IMR-90 (cell line): Measurements from ENCODE around the gene CCDC88B. TPM values are rescaled to one million over a fixed set of nuclear protein-coding genes. Genes with fewer than 3 reads are reported as not detected.

ENCODE experiments used
- ATAC-seq: fragments of 200-7000 bp; cut with Tn5 transposase; 2 replicates; pipeline ENCODE4 v1.9.1; 2020; ENCODE audit warnings: low read depth, mild to moderate bottlenecking, moderate library complexity
- BruUV-seq: library from RNA; stranded (reverse); fragments of 400-500 nt; replicated peaks from 2 replicates; lab custom pipeline; 2021; lab: Mats Ljungman, UMichigan
- CTCF ChIA-PET: fragments of 300-600 bp; formaldehyde crosslinking; extraction: SDS; loops from one replicate; lab custom pipeline; 2021; ENCODE audit warnings: antibody characterized with exemption; lab: Yijun Ruan, JAX
- POLR2A ChIA-PET: fragments of 300-600 bp; sonication (Branson Sonifier 250); formaldehyde crosslinking; loops from one replicate; lab custom pipeline; 2022; ENCODE audit warnings: antibody characterized with exemption; ENCODE audit not compliant: unreplicated experiment; lab: Charles Lee
- DNase-seq: peaks from one replicate; pipeline ENCODE4 v3.0.0; 2013
- H2AFZ ChIP-seq: replicated peaks from 2 replicates; pipeline ENCODE3; 2013; ENCODE audit warnings: low read length, mild to moderate bottlenecking; ENCODE audit not compliant: poor library complexity
- H2AK5ac ChIP-seq: 2 replicates; pipeline ENCODE4 v1.6.1; 2013; ENCODE audit warnings: low read depth, low read length, inconsistent platforms
- H2AK9ac ChIP-seq: replicated peaks from 2 replicates; pipeline ENCODE3; 2013; ENCODE audit warnings: mild to moderate bottlenecking, low read depth, low read length, moderate library complexity; ENCODE audit not compliant: poor library complexity
- H2BK120ac ChIP-seq: 2 replicates; pipeline ENCODE4 v1.6.1; 2013; ENCODE audit warnings: low read depth, low read length, inconsistent platforms
- H2BK15ac ChIP-seq: 3 replicates; pipeline ENCODE4 v1.6.1; 2013; ENCODE audit warnings: low read depth, low read length, inconsistent platforms
- H2BK20ac ChIP-seq: 2 replicates; pipeline ENCODE4 v1.6.1; 2013; ENCODE audit warnings: low read depth, mild to moderate bottlenecking, inconsistent platforms, low read length, moderate library complexity
- H2BK5ac ChIP-seq: 2 replicates; pipeline ENCODE4 v1.6.1; 2013; ENCODE audit warnings: mild to moderate bottlenecking, low read depth, low read length, inconsistent platforms; ENCODE audit not compliant: poor library complexity, severe bottlenecking
- H3K14ac ChIP-seq: replicated peaks from 2 replicates; pipeline ENCODE4 v1.6.1; 2013; ENCODE audit warnings: low read depth, low read length, inconsistent platforms
- H3K18ac ChIP-seq: 2 replicates; pipeline ENCODE4 v1.6.1; 2013; ENCODE audit warnings: low read depth, low read length, control low read depth
- H3K23ac ChIP-seq: 2 replicates; pipeline ENCODE4 v1.6.1; 2013; ENCODE audit warnings: low read depth, low read length, inconsistent platforms
- H3K27ac ChIP-seq: 2 replicates; pipeline ENCODE4 v1.5.1; 2013; ENCODE audit warnings: mild to moderate bottlenecking, control low read depth, low read length; ENCODE audit not compliant: insufficient read depth
- H3K27me3 ChIP-seq: 2 replicates; pipeline ENCODE4 v1.6.1; 2013; ENCODE audit warnings: low read length; ENCODE audit not compliant: control insufficient read depth, insufficient read depth
- H3K36me3 ChIP-seq: 2 replicates; pipeline ENCODE4 v1.6.1; 2013; ENCODE audit warnings: low read length, mixed read lengths; ENCODE audit not compliant: control insufficient read depth, insufficient read depth
- H3K4ac ChIP-seq: 2 replicates; pipeline ENCODE4 v1.6.1; 2013; ENCODE audit warnings: low read depth, low read length, inconsistent platforms
- H3K4me1 ChIP-seq: 2 replicates; pipeline ENCODE4 v1.6.1; 2013; ENCODE audit warnings: low read length, mixed read lengths; ENCODE audit not compliant: control insufficient read depth, insufficient read depth
- H3K4me2 ChIP-seq: 2 replicates; pipeline ENCODE4 v1.6.1; 2013; ENCODE audit warnings: low read depth, mild to moderate bottlenecking, control low read depth, low read length, moderate library complexity
- H3K4me3 ChIP-seq: 2 replicates; pipeline ENCODE4 v1.5.1; 2013; ENCODE audit warnings: low read depth, mild to moderate bottlenecking, control low read depth, low read length, moderate library complexity; ENCODE audit not compliant: insufficient read depth
- H3K56ac ChIP-seq: 2 replicates; pipeline ENCODE4 v1.6.1; 2013; ENCODE audit warnings: low read length, inconsistent platforms; ENCODE audit not compliant: insufficient read depth; ENCODE audit errors: extremely low read depth
- H3K79me1 ChIP-seq, 2 experiments: 2 replicates each; pipeline ENCODE4 v1.6.1; 2013; ENCODE audit warnings: low read length in 2 of 2, inconsistent platforms in 1 of 2, low read depth in 1 of 2
- H3K9ac ChIP-seq: 2 replicates; pipeline ENCODE4 v1.6.1; 2013; ENCODE audit warnings: low read depth, low read length, control low read depth
- H3K9me1 ChIP-seq: 2 replicates; pipeline ENCODE4 v1.6.1; 2013; ENCODE audit warnings: low read length, inconsistent platforms; ENCODE audit not compliant: insufficient read depth
- H3K9me3 ChIP-seq: 2 replicates; pipeline ENCODE4 v1.6.1; 2013; ENCODE audit warnings: low read length; ENCODE audit not compliant: control insufficient read depth, insufficient read depth
- H4K20me1 ChIP-seq: 2 replicates; pipeline ENCODE4 v1.6.1; 2013; ENCODE audit warnings: low read length, inconsistent platforms; ENCODE audit not compliant: insufficient read depth
- H4K5ac ChIP-seq: 2 replicates; pipeline ENCODE4 v1.6.1; 2013; ENCODE audit warnings: mild to moderate bottlenecking, low read depth, low read length, control low read depth
- H4K8ac ChIP-seq, 2 experiments: 2 replicates each; pipeline ENCODE4 v1.6.1; 2013; ENCODE audit warnings: low read depth in 2 of 2, low read length in 2 of 2, control low read depth in 1 of 2, inconsistent platforms in 1 of 2
- H4K91ac ChIP-seq: 2 replicates; pipeline ENCODE4 v1.6.1; 2013; ENCODE audit warnings: low read depth, low read length, inconsistent platforms; ENCODE audit not compliant: insufficient read depth
- MAZ ChIP-seq: IDR thresholded peaks from 2 replicates; pipeline ENCODE4 v1.6.1; 2012; ENCODE audit warnings: low read depth, mild to moderate bottlenecking, low read length, improper control_type of control experiment, moderate library complexity, borderline replicate concordance
- WGBS, 2 experiments: methylation state at CpG; one replicate each; pipeline versions ENCODE4 v1.1.5 to v1.1.7; 2013; ENCODE audit warnings: missing lambda C conversion rate in 2 of 2; ENCODE audit not compliant: insufficient read length in 1 of 2; ENCODE audit errors: extremely low coverage in 2 of 2; 5-methylcytosine and 5-hydroxymethylcytosine counted together
- dilution Hi-C: fragments of 300-500 bp; cut with HindIII; formaldehyde crosslinking; loops from one replicate; pipeline ENCODE4 v1.14.3; 2018; ENCODE audit warnings: low sequenced_read_pairs; ENCODE audit not compliant: unreplicated experiment
- in situ Hi-C: fragments of 300-500 bp; cut with MboI; formaldehyde crosslinking; loops from 3 replicates; pipeline ENCODE4 v1.14.3; 2019; ENCODE audit warnings: low sequenced_read_pairs, inconsistent platforms, mixed read lengths
- intact Hi-C: fragments of 100-400 bp; cut with micrococcal nuclease; formaldehyde crosslinking; loops from 2 replicates; pipeline ENCODE4 v1.10.0; 2022
- polyA plus RNA-seq, 3 experiments: library from polyadenylated mRNA; depleted of rRNA; stranded (reverse); fragments of >200 nt; gene quantifications; 2 replicates each; pipeline ENCODE4 v1.2.3, GENCODE V29; 2012; ENCODE audit warnings: low replicate concordance in 1 of 3
- total RNA-seq: library from RNA; depleted of rRNA; stranded (reverse); fragments of >200 nt; gene quantifications from 2 replicates; pipeline ENCODE4 v1.2.3, GENCODE V29; 2012

Gene CCDC88B
- total and polyA plus RNA-seq, 2 of the 4 experiments (the other 2 are of a cell fraction) = 1.3 to 2.5 TPM

- H3K4me3 ChIP-seq = no peak overlapping the region
- no peak for DNase-seq
- no peak overlapping the region for H2BK5ac ChIP-seq
- H3K9ac ChIP-seq = no peak overlapping the region
- CTCF ChIA-PET = no interaction called here
- intact Hi-C loops = no loop called here
- H2AK9ac ChIP-seq = no peak overlapping the region
- in situ Hi-C loops = no loop called here
- H3K9me1 ChIP-seq = peaks cover 6% of the 10 kb centered on the region
- H2BK20ac ChIP-seq = no peak overlapping the region
- 80% methylated on average over 1 of the region's 3 CpGs; no CpG with 5 or more reads in 1 of the 2 experiments for WGBS, 2 experiments
- peaks cover 11% of the 10 kb centered on the region for H3K4me1 ChIP-seq
- no TSS peak for BruUV-seq
- no peaks in the 10 kb centered on the region; the same call in 1 of the 2 replicates for H3K27me3 ChIP-seq
- H3K18ac ChIP-seq = no peak overlapping the region
- H3K56ac ChIP-seq = no peak overlapping the region
- no peak overlapping the region for H4K5ac ChIP-seq
- no peak overlapping the region for H3K27ac ChIP-seq
- H2BK120ac ChIP-seq = no peak overlapping the region
- no peak overlapping the region for H4K91ac ChIP-seq
- H3K79me1 ChIP-seq = no peaks in the 10 kb centered on the region
- dilution Hi-C loops = no loop called here
- POLR2A ChIA-PET = no interaction called here
- H3K36me3 ChIP-seq = peaks cover 3% of the 10 kb centered on the region; the same call in 1 of the 2 replicates
- no peak for TF ChIP-seq MAZ
- H3K9me3 ChIP-seq = 0 out of 2 replicates have a peak, but pooled peaks cover 2% of the 10 kb centered on the region
- H3K23ac ChIP-seq = no peak overlapping the region
- no peak for ATAC-seq
- no peak overlapping the region for H2AK5ac ChIP-seq
- no peak overlapping the region for H3K4ac ChIP-seq
- no peak overlapping the region for H2BK15ac ChIP-seq
- no peak overlapping the region for H2AFZ ChIP-seq
- no peak overlapping the region for H4K8ac ChIP-seq
- no peak overlapping the region for H3K4me2 ChIP-seq
- no peak overlapping the region for H3K14ac ChIP-seq
- no peaks in the 10 kb centered on the region for H4K20me1 ChIP-seq
Measured at GRCh38 chr11:64327993-64328392, 12.0 kb upstream of the CCDC88B start.
